ENCODE measurements around the gene SOX8.

SOX8 gene

GRCh38 chr16:1028524-1029258 is 47.1 kb downstream of the SOX8 start:
- DNase-seq, result no peak

GRCh38 chr16:1029259-1029545 is 47.6 kb downstream of the SOX8 start:
- no peak for DNase-seq

GRCh38 chr16:1030473-1030901 is 48.9 kb downstream of the SOX8 start:
- DNase-seq, result no peak

- no peak for DNase-seq
These were observed 50.1 kb downstream of the SOX8 start for GRCh38 chr16:1031666-1032065.

GRCh38 chr16:1032607-1033006 is 51.0 kb downstream of the SOX8 start:
- no peak for DNase-seq

GRCh38 chr16:1033128-1033679 is 51.6 kb downstream of the SOX8 start:
- no peak for DNase-seq

- no peak for DNase-seq
These were observed 52.9 kb downstream of the SOX8 start for GRCh38 chr16:1034230-1035065.

GRCh38 chr16:1035066-1035415 is 53.5 kb downstream of the SOX8 start:
- DNase-seq, result no peak

- no peak for DNase-seq
These were observed 54.6 kb downstream of the SOX8 start for GRCh38 chr16:1036166-1036565.

Measured in bone marrow (tissue), 2 donors.